COR-L47 (cell line): ENCODE measurements around the gene FCRL3.

Experiments used
- DNase-seq: peaks from one replicate; lab custom pipeline; 2025; lab: John Stamatoyannopoulos, UW

Gene FCRL3

DNA sequence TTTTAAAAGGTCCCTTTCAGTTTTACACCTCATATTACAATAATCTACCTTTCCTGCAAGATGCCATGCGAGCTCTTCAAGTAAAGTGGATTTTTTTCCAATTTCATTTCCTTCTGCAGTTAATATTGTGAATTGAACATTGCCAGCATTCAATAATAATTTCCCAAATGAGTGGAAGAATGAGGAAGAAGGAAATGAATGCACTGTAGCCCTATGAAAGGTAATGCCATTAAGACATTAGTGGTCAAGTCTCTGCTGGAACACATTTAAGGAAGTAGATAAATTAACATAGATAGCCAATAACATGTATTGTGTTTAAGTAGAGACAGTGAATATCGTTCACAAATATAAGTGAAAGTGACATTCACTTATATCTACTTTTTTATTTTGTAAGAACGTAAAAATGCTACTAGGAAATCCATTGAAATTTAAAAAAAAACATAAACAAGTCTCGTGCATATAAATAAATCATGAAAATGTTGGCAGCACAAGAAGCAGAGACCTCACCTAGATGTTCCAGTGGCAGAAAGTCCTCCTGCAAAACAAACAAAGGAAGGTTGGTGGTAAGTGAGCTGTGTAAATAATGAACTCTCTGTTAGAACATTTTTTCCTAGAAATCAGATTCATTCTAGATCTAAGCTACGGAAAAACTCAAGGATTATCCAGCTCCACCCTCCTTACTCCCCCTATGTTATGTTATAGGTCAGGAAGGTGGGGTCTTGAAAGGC, 17.7 kb downstream of the FCRL3 start:
- DNase-seq, result no peak

DNA sequence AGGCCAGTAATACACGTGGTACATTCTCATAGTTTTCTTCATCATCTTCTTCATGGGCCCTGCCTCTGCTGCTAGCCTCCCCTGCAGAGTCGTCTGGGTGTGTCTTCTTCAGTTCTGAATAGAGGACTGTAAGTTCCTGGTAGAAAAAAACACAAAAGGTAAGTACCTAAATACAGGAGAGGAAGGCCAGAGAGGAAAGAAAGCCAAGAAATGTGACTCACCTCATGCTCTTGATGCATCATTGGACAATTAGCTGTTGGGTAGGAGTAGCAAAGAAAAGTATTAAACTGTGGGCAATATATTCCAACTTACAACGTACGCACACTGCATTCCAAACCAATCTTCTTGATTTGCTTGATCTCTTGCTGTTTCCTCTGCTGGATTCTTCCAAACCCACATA, 21.8 kb downstream of the FCRL3 start:
- DNase-seq, result no peak

DNA sequence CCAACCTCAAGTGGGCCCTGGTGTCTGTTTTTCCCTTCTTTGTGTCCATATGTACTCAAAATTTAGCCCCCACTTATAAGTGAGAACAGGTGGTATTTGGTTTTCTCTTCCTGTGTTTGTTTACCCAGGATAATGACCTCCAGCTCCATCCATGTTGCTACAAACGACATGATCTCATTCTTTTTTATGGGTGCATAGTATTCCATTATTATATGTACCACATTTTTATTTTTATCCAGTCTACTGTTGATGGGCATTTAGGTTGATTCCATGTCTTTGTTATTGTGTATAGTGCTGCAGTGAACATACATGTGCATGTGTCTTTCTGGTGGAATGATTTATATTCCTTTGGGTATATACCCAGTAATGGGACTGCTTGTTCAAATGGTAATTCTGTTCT, 27.6 kb downstream of the FCRL3 start:
- DNase-seq, result no peak

DNA sequence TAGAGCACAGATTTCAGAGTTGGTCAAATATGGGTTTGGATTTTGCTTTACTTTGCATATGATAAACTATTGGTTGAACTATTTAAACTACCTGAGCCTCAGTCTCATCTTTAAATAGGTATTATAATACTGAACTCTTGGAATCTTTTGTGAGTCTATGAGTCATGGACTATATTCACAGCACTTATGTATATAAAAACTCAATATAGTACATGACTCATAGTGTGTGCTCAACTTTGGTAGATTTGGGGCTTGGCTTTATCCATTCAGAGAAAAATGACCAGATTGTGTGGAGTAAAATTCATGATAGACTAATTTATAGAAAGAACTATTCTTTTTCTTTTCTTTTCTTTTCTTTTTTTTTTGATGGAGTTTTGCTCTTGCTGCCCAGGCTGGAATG, 28.7 kb downstream of the FCRL3 start:
- no peak for DNase-seq

DNA sequence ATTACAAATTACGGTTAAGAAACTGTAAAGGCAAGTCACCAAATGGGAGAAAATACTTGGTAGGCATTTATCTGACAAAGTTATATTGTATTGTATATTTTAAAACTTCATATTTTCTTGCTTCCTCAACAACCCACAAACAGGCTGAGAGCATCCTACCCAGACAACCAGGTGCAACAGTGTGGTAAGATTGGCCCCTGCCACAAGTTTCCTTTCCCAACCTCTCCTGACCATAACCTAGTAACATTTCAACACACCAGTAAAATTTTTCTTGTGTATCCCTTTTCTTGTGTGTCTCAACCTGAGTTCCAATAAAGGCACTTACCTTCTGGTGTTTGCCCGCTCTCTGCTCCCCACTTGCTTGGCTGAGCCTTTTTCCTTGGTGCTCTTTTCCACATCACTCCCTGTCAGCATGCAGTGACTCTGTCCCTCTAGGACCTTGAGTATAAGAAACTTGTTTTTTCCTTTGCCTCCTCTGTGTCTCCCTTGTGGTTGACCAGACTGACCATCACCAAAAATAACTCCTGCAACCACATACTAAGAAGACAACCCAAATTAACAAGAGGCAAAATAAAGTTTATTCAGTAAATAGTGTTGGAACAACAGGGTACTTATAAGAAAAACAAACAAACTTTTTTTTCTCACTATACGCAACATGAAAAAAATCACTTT, 40.9 kb downstream of the FCRL3 start:
- no peak for DNase-seq

DNA sequence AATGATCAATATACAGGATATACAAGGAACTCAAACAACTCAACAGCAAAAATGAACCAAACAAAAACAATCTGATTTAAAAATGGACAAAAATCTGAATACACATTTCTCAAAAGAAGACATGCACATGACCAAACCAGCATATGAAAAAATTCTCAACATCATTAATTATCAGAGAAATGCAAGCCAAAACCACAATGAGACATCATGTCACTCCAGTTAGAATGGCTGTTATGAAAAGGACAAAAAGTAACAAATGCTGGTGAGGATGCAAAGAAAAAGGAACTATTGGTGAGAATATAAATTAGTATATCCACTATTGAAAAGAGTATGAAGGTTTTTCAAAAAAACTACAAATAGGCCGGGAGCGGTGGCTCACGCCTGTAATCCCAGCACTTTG, 42.0 kb downstream of the FCRL3 start:
- no peak for DNase-seq

DNA sequence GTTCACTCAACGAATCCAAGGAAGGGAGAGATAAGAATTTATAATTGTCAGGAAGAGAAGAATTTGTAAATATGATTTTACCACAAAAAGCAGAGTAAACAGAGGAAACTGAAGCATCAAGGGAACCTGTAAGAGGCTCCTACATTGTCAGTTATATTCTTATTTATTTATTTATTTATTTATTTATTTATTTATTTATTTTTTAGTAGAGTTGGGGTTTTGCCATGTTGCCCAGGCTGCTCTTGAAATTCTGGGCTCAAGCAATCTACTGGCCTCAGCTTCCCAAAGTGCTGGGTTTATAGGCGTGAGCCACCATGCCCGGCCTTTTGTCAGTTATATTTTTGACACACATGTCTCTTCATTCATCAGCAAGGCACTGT, 47.1 kb downstream of the FCRL3 start:
- no peak for DNase-seq

DNA sequence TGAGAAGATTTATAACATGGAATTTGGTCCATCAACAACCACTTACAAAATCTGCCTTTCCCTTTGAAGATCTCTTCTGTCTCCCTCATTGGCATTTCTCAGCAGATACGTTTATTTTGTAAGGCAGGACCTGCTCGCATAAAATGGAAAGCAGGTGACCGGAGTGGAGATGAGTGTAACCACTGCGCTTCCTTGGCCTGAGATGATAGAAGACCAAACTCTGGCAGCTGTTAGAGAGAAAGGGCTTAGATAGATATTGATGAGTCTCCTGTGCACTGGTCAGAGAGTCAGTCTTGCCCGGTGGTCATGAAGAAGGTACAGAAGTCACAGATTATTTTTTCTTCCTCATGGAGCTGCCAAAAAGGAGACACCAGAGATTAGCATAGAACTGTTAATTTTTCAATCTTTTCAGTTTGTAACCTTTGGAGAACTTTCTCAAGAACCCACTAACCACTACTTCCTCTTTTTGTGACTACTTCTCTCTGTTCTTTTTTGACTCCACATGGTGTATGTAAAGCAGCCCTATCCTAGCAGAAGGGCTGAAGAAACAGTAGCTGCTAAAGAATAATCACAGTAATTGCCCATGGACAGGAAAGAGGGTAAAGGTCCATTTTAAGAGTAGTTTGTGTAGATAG, 47.6 kb downstream of the FCRL3 start:
- no peak for DNase-seq

DNA sequence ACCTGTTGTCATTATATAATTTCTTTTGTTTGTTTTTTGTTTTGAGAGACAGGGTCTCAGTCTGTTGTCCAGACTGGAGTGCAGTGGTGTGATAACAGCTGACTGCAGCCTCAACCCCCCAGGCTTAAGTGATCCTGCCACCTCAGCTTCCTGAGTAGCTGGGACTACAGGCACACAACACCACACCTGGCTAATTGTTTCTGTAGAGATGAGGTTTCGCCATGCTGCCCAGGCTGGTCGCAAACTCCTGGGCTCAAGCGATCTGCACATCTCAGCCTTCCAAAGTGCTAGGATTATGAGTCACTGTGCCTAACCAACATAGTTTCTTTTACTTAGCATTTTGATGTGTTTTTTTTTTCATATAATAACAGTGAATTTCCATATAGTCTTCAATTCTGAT, 52.3 kb downstream of the FCRL3 start:
- DNase-seq, result no peak

DNA sequence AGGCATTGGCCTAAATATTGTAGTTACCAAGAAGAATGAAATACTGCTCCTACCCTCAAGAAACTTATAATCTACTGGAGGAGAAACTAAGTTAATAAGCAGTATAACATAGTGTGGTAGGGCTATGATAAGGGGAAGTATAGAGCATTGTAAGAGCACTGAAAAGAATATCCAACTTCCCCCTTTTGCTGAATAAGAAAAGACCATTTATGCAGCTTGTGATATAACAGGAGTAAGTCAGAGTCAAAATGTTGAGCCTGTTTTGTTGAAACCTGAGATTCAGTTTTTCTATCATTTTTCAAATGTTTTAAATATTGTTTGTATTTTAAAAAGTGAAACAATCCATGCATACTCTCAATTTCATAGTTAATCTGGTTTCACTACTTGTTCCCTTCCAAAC, 54.4 kb downstream of the FCRL3 start:
- no peak for DNase-seq

DNA sequence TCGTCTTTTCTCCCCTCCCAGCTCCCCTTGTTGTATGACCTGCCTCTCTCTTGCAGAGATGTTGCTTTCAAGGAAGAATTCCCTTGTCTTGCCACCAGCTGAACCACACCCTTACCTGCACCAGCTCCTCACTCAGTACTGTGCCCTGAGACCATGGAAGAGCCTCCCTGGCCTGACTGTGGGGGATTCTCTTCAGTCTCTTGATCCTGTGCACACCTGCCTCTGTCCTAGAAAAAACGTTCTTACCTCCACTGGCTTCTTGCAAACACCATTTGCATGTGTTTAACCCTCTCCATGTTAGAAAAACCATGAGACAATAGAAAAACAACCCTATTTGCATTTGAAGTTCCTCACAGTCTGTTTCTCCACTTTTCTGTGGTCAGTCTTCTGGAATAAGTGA, 59.4 kb downstream of the FCRL3 start:
- no peak for DNase-seq

DNA sequence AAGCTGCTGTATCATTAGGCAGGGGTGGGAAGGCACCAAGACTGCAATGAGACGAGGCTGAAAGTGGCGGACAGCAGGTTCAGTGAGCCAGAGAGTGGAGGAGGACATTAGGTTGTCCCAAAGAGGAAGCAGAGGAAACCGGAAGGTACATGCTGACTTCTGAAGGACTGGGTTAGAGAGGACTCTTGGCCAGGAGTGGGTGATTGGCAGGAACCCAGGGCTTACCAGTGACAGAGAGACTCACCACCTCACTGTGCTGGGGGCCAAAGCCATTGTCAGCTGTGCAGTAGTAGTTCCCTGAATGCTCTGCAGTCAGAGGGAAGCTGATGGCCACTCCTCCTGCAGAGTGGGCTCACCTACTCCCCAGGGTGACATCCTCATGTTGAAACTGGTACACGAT, 60.8 kb downstream of the FCRL3 start:
- DNase-seq, result no peak

DNA sequence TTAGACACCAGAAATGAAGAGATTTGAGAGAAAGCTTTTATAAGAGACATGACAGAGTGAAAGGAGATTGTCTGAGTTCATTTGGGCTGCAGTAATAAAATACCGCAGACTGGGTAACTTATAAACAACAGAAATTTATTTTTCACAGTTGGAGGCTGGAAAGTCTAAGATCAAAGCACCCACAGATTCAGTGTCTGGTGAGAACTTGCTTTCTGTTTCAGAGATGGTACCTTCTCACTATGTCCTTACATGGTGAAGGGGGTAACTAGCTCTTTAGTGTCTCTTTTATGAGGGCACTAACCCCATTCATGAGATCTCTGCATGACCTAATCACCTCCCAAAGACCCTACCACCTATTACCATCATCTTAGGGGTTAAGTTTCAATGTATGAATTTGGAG, 71.8 kb downstream of the FCRL3 start:
- no peak for DNase-seq
